Neural progenitor cell (in vitro differentiated cells): ENCODE measurements around the gene MYBPC1. TPM values are rescaled to one million over a fixed set of nuclear protein-coding genes. Genes with fewer than 3 reads are reported as not detected.

Experiments
- DNase-seq: peaks from one replicate; pipeline ENCODE4 v3.0.0-alpha.2; 2016; ENCODE audit warnings: low spot score
- H2AFZ ChIP-seq: fragments of 200-600 bp; sonication (generic); replicated peaks from 2 replicates; pipeline ENCODE4 v1.6.1; 2016; ENCODE audit warnings: antibody characterized with exemption
- H3F3A ChIP-seq: fragments of 200-600 bp; sonication (generic); 2 replicates; pipeline ENCODE4 v1.6.1; 2016; ENCODE audit warnings: antibody characterized with exemption, low read depth
- H3K27ac ChIP-seq: fragments of 200-600 bp; sonication (generic); 2 replicates; pipeline ENCODE4 v1.5.1; 2016; ENCODE audit warnings: mild to moderate bottlenecking
- H3K27me3 ChIP-seq: fragments of 200-600 bp; sonication (generic); 2 replicates; pipeline ENCODE4 v1.6.1; 2016; ENCODE audit warnings: mild to moderate bottlenecking, moderate library complexity
- H3K36me3 ChIP-seq: fragments of 200-600 bp; sonication (generic); 2 replicates; pipeline ENCODE4 v1.5.1; 2016
- H3K4me1 ChIP-seq: fragments of 200-600 bp; sonication (generic); 2 replicates; pipeline ENCODE4 v1.6.1; 2016; ENCODE audit warnings: mixed run types
- H3K4me2 ChIP-seq: fragments of 200-600 bp; sonication (generic); 2 replicates; pipeline ENCODE4 v1.6.1; 2016
- H3K4me3 ChIP-seq: fragments of 200-600 bp; sonication (generic); 2 replicates; pipeline ENCODE4 v1.5.1; 2016
- H3K79me2 ChIP-seq: fragments of 200-600 bp; sonication (generic); 2 replicates; pipeline ENCODE4 v1.6.1; 2016; ENCODE audit warnings: low read depth
- H3K9ac ChIP-seq: fragments of 200-600 bp; sonication (generic); 2 replicates; pipeline ENCODE4 v1.6.1; 2016
- H3K9me3 ChIP-seq: fragments of 200-600 bp; sonication (generic); 2 replicates; pipeline ENCODE4 v1.5.1; 2016; ENCODE audit warnings: low read depth
- H4K20me1 ChIP-seq: fragments of 200-600 bp; sonication (generic); 2 replicates; pipeline ENCODE4 v1.6.1; 2016; ENCODE audit warnings: low read depth
- H3K27ac Mint-ChIP-seq: 3 replicates; pipeline ENCODE4 v1.8.0; 2021; ENCODE audit warnings: mixed read lengths
- H3K27me3 Mint-ChIP-seq: 2 replicates; pipeline ENCODE4 v1.8.0; 2022; ENCODE audit warnings: low read depth, mild to moderate bottlenecking, inconsistent platforms, moderate library complexity, mixed read lengths; ENCODE audit not compliant: insufficient read depth
- H3K36me3 Mint-ChIP-seq: 3 replicates; pipeline ENCODE4 v1.8.0; 2021; ENCODE audit warnings: mixed read lengths
- H3K4me1 Mint-ChIP-seq: 3 replicates; pipeline ENCODE4 v1.8.0; 2021; ENCODE audit warnings: mixed read lengths
- H3K4me3 Mint-ChIP-seq: 3 replicates; pipeline ENCODE4 v1.8.0; 2021; ENCODE audit warnings: mild to moderate bottlenecking, moderate library complexity, mixed read lengths
- H3K9me3 Mint-ChIP-seq: 3 replicates; pipeline ENCODE4 v1.8.0; 2020; ENCODE audit warnings: mixed read lengths
- EZH2 ChIP-seq: fragments of 200-600 bp; sonication (generic); IDR thresholded peaks from 2 replicates; pipeline ENCODE4 v1.6.1; 2017; ENCODE audit warnings: antibody characterized with exemption, mild to moderate bottlenecking, moderate library complexity
- EZH2phosphoT487 ChIP-seq: fragments of 200-600 bp; sonication (generic); IDR thresholded peaks from 2 replicates; pipeline ENCODE4 v1.6.1; 2017; ENCODE audit warnings: antibody characterized with exemption
- total RNA-seq: library from RNA; depleted of rRNA; stranded (reverse); fragments of >200 nt; gene quantifications from 2 replicates; pipeline ENCODE4 v1.2.3, GENCODE V29; 2015; ENCODE audit warnings: low replicate concordance
- TF ChIP-seq, protein P1 (sequence below): fragments of 200-600 bp; sonication (generic); IDR thresholded peaks from 2 replicates; pipeline ENCODE4 v1.5.1; 2017; ENCODE audit warnings: antibody characterized with exemption, mild to moderate bottlenecking

The MYBPC1 gene
- total RNA-seq, 1 donor from 2014 or later: not detected

DNA sequence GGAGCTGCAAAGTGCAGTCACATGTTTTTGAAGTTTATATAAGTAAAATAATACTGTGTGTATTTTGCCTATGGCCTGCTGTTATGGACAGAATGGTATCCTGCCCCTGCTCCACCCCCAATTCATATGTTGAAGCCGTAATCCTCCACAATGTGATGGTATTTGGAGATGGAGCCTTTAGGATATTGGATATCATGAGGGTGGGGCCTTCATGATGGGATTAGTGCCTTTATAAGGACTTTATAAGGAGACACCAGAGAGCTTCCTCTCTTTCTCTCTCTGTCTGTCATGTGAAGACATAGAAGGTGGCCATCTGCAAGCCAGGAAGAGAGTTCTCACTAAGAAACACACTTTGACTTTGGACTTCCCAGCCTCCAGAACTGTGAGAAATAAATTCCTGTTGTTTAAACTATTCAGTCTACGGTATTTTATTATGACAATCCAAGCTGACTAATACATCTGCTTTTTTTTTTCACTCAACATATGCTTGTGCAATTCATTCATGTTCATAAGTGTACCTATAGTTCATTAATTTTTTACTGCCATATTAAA is 99.6 kb downstream of the MYBPC1 start:
- no peak overlapping the region for H3K4me3 ChIP-seq

DNA sequence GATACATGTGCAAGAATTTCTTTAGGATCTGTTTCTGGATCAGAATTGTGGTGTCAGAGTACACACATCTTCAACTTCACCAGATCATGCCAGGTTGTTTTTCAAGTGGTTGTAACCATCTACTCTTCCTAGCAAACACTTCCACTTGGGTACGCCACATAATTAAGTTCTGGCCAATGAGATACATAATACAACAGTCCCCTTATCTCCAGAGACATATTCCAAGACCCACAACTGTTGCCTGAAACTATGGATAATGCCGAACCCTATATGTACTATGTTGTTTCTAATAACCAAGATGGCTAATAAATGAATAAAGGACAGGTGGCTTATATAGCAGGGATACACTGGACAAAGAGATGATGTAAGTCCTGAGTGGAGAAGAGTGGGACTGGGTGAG is 100.2 kb downstream of the MYBPC1 start:
- H3K79me2 ChIP-seq: no peaks in the 10 kb centered on the region
- H3K4me1 ChIP-seq: no peaks in the 10 kb centered on the region
- H3K4me2 ChIP-seq: no peak overlapping the region
- TF ChIP-seq EZH2phosphoT487: no peak
- TF ChIP-seq, protein P1, sequence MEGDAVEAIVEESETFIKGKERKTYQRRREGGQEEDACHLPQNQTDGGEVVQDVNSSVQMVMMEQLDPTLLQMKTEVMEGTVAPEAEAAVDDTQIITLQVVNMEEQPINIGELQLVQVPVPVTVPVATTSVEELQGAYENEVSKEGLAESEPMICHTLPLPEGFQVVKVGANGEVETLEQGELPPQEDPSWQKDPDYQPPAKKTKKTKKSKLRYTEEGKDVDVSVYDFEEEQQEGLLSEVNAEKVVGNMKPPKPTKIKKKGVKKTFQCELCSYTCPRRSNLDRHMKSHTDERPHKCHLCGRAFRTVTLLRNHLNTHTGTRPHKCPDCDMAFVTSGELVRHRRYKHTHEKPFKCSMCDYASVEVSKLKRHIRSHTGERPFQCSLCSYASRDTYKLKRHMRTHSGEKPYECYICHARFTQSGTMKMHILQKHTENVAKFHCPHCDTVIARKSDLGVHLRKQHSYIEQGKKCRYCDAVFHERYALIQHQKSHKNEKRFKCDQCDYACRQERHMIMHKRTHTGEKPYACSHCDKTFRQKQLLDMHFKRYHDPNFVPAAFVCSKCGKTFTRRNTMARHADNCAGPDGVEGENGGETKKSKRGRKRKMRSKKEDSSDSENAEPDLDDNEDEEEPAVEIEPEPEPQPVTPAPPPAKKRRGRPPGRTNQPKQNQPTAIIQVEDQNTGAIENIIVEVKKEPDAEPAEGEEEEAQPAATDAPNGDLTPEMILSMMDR: no peak
- TF ChIP-seq EZH2: no peak
- H3K4me1 Mint-ChIP-seq: peaks cover 16% of the 10 kb centered on the region
- H3K9me3 Mint-ChIP-seq: no peaks in the 10 kb centered on the region
- no peaks in the 10 kb centered on the region for H3K9me3 ChIP-seq
- no peak for DNase-seq
- peaks cover 42% of the 10 kb centered on the region for H3K27me3 ChIP-seq
- peaks cover 10% of the 10 kb centered on the region for H3K27me3 Mint-ChIP-seq
- H3K36me3 Mint-ChIP-seq: no peaks in the 10 kb centered on the region
- no peak overlapping the region for H3K27ac ChIP-seq
- no peak overlapping the region for H3K4me3 Mint-ChIP-seq
- H2AFZ ChIP-seq: no peak overlapping the region
- H3K36me3 ChIP-seq: no peaks in the 10 kb centered on the region
- H3K27ac Mint-ChIP-seq: no peak overlapping the region
- no peak overlapping the region for H3K4me3 ChIP-seq
- H3F3A ChIP-seq: no peaks in the 10 kb centered on the region
- no peaks in the 10 kb centered on the region for H4K20me1 ChIP-seq
- no peak overlapping the region for H3K9ac ChIP-seq

More for the DNA sequence above, 99.6 kb downstream of the MYBPC1 start:
- Mint-ChIP-seq H3K4me3 (no peak overlapping the region), H3K4me1 (peaks cover 13% of the 10 kb centered on the region), H3K27me3 (peaks cover 9% of the 10 kb centered on the region), H3K36me3 (no peaks in the 10 kb centered on the region), H3K9me3 (no peaks in the 10 kb centered on the region), H3K27ac (no peak overlapping the region)
- Histone ChIP-seq H3K36me3 (no peaks in the 10 kb centered on the region), H4K20me1 (no peaks in the 10 kb centered on the region), H3F3A (no peaks in the 10 kb centered on the region), H3K79me2 (no peaks in the 10 kb centered on the region), H3K27ac (no peak overlapping the region), H3K4me1 (no peaks in the 10 kb centered on the region), H3K9ac (no peak overlapping the region), H3K4me2 (no peak overlapping the region), H3K27me3 (peaks cover 42% of the 10 kb centered on the region), H2AFZ (no peak overlapping the region), H3K9me3 (no peaks in the 10 kb centered on the region)
- TF ChIP-seq EZH2phosphoT487: no peak
- no peak for TF ChIP-seq EZH2
- DNase-seq: no peak

DNA sequence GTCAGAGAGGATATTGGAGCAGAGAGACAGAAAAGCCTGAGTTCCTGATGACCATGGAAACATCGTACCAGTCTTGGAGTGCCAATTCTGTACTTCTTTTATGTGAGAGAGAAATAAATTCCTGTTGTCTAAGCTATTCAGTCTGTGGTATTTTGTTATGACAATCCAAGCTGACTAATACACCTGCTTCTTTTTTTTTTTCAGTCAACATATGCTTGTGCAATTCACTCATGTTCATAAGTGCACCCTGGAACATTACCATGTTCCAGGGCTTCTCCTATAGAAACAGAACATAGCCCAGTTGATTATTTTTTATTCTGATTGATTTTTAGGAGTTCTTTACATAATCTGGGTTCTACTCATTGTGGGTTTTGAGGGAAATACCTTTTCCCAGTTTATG is 100.9 kb downstream of the MYBPC1 start:
- peaks cover 16% of the 10 kb centered on the region for H3K4me1 Mint-ChIP-seq
- H3K27ac Mint-ChIP-seq: no peak overlapping the region
- Histone ChIP-seq H3K9me3 (no peaks in the 10 kb centered on the region), H3K4me1 (no peaks in the 10 kb centered on the region), H3K36me3 (no peaks in the 10 kb centered on the region), H3K4me3 (no peak overlapping the region), H3K27ac (no peak overlapping the region), H3F3A (no peaks in the 10 kb centered on the region), H3K79me2 (no peaks in the 10 kb centered on the region), H4K20me1 (no peaks in the 10 kb centered on the region), H3K27me3 (peaks cover 42% of the 10 kb centered on the region), H3K4me2 (no peak overlapping the region), H3K9ac (no peak overlapping the region), H2AFZ (no peak overlapping the region)
- no peak for DNase-seq
- peaks cover 10% of the 10 kb centered on the region for H3K27me3 Mint-ChIP-seq
- TF ChIP-seq, protein P1: no peak
- TF ChIP-seq EZH2phosphoT487: no peak
- TF ChIP-seq EZH2: no peak
- H3K9me3 Mint-ChIP-seq: no peaks in the 10 kb centered on the region
- no peaks in the 10 kb centered on the region for H3K36me3 Mint-ChIP-seq
- H3K4me3 Mint-ChIP-seq: peak overlapping the region; percentile 8
